Testis (tissue), 3 donors: ENCODE data around the gene GDPD1. TPM values are rescaled to one million over a fixed set of nuclear protein-coding genes. Genes with fewer than 3 reads are reported as not detected.

Source experiments
- DNase-seq: peaks from one replicate; pipeline ENCODE4 v3.0.0-alpha.2; 2019
- H3K27ac ChIP-seq, 2 donors: fragments of 200-600 bp; sonication (generic); one replicate each; pipeline ENCODE4 v1.5.1; 2019
- H3K27me3 ChIP-seq: fragments of 200-600 bp; sonication (generic); one replicate; pipeline ENCODE4 v1.5.1; 2019
- H3K36me3 ChIP-seq: fragments of 200-600 bp; sonication (generic); one replicate; pipeline ENCODE4 v1.5.1; 2017; ENCODE audit warnings: low read depth; ENCODE audit errors: missing control alignments
- H3K4me1 ChIP-seq: fragments of 200-600 bp; sonication (generic); one replicate; pipeline ENCODE4 v1.5.1; 2019
- H3K4me3 ChIP-seq, 2 donors: fragments of 200-600 bp; sonication (generic); one replicate each; pipeline ENCODE4 v1.5.1; 2017 to 2019
- H3K9me3 ChIP-seq: fragments of 200-600 bp; sonication (generic); one replicate; pipeline ENCODE4 v1.5.1; 2017
- POLR2A ChIP-seq: fragments of 450-650 bp; IDR thresholded peaks from one replicate; pipeline ENCODE4 v1.6.1; 2017; ENCODE audit warnings: antibody characterized with exemption, mild to moderate bottlenecking, moderate library complexity
- WGBS, 2 donors: methylation state at CpG; one replicate each; pipeline ENCODE4 v1.1.5; 2018; 5-methylcytosine and 5-hydroxymethylcytosine counted together
- intact Hi-C: fragments of 100-400 bp; cut with DNase I; formaldehyde crosslinking; loops from one replicate; pipeline ENCODE4 v1.15.1; 2023; ENCODE audit warnings: low total_unique reads
- polyA plus RNA-seq: library from polyadenylated mRNA; stranded (reverse); fragments of 350-450 nt; fragmentation: Illumina TruSeq; extraction: RNeasy Lipid Tissue Mini Kit (QIAGEN cat#74804); gene quantifications from one replicate; pipeline ENCODE4 v1.2.3, GENCODE V29; 2014; ENCODE audit warnings: low read depth, low replicate concordance; ENCODE audit not compliant: insufficient read depth
- small RNA-seq, 2 donors: library from RNA; depleted of rRNA; stranded (forward); fragments of <200 nt; gene quantifications; one replicate each; pipeline ENCODE3, GENCODE V24; 2016
- total RNA-seq, 2 donors: library from RNA; depleted of rRNA; stranded (reverse); fragments of >200 nt; gene quantifications; one replicate each; pipeline ENCODE4 v1.2.3, GENCODE V29; 2016
- TF ChIP-seq, protein P1 (sequence below), 3 experiments: fragments of 450-650 bp in 2 of 3; fragments of 200-600 bp in 1 of 3; sonication (generic) in 1 of 3; IDR thresholded peaks; one replicate each; pipeline ENCODE4 v1.5.1; 2016 to 2019; ENCODE audit warnings: antibody characterized with exemption in 3 of 3, mild to moderate bottlenecking in 2 of 3, moderate library complexity in 1 of 3

Gene GDPD1
- total and polyA plus RNA-seq, 3 donors from 2014 or later, result 9.6 to 27.7 (median 11.7) TPM

DNA sequence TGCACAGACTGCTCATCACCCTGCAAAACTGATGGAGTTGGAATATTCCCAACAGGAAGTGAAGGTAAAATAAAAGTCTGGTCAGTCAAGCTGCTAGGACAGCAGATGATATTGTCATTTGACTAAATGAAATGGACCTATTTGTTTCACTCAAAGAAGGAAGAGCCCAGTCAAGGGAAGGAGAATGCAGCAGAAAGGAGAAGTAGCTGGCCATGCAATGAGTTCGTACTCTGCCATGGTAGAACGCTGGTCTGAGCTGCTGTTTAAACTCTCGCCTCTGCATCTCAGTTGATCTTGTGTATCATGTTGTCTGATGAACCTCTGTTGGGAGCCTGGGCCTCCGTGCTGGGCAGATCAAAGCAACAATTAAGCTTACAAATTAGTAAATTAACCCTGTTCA lies 95.6 kb downstream of the GDPD1 start:
- intact Hi-C loops, result no loop called here
- no peak overlapping the region for H3K27ac ChIP-seq
- H3K9me3 ChIP-seq, result no peaks in the 10 kb centered on the region
- no peaks in the 10 kb centered on the region for H3K27me3 ChIP-seq
- no peak for TF ChIP-seq POLR2A
- TF ChIP-seq, protein P1, sequence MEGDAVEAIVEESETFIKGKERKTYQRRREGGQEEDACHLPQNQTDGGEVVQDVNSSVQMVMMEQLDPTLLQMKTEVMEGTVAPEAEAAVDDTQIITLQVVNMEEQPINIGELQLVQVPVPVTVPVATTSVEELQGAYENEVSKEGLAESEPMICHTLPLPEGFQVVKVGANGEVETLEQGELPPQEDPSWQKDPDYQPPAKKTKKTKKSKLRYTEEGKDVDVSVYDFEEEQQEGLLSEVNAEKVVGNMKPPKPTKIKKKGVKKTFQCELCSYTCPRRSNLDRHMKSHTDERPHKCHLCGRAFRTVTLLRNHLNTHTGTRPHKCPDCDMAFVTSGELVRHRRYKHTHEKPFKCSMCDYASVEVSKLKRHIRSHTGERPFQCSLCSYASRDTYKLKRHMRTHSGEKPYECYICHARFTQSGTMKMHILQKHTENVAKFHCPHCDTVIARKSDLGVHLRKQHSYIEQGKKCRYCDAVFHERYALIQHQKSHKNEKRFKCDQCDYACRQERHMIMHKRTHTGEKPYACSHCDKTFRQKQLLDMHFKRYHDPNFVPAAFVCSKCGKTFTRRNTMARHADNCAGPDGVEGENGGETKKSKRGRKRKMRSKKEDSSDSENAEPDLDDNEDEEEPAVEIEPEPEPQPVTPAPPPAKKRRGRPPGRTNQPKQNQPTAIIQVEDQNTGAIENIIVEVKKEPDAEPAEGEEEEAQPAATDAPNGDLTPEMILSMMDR (IDR thresholded peaks at IDR 0.05), result no peak
- 74 to 89% methylated on average over 4 of the region's 4 CpGs for WGBS, 2 donors
- no peak for DNase-seq
- no peak overlapping the region for H3K4me3 ChIP-seq
- no peaks in the 10 kb centered on the region for H3K4me1 ChIP-seq
- no peaks in the 10 kb centered on the region for H3K36me3 ChIP-seq

Small RNA genes within 50 kb of the gene (small RNA-seq; reads per million reads assigned to genes)
- gene RF00019 (0 reads per million in 2 donors), gene SNRPGP17 (0 reads per million in 2 donors)

Other genes starting within 250 kb of the GDPD1 start
- 100 to 1,000 TPM in 1 of 2 donors, 10 to 100 TPM in 1; 98.5 to 119 TPM for gene TRIM37, start 113.6 kb upstream of the GDPD1 start, total RNA-seq
- gene TRIM37, start 113.6 kb upstream of the GDPD1 start, polyA plus RNA-seq, result 149 TPM
- 10 to 100 TPM; 46.6 to 51.2 TPM for gene SKA2, start 65.3 kb upstream of the GDPD1 start, total RNA-seq
- 28.2 TPM for gene SKA2, start 65.3 kb upstream of the GDPD1 start, polyA plus RNA-seq
- gene PRR11, start 64.8 kb upstream of the GDPD1 start, total RNA-seq, result 1 to 10 TPM; 5.3 to 6.9 TPM
- 3.9 TPM for gene PRR11, start 64.8 kb upstream of the GDPD1 start, polyA plus RNA-seq
- 10 to 100 TPM; 12.4 to 17.2 TPM for gene SMG8, start 10.5 kb upstream of the GDPD1 start, total RNA-seq
- gene SMG8, start 10.5 kb upstream of the GDPD1 start, polyA plus RNA-seq, result 18.0 TPM
- gene YPEL2, start 111.1 kb downstream of the GDPD1 start, total RNA-seq, result 10 to 100 TPM; 39.8 to 48.3 TPM
- 20.5 TPM for gene YPEL2, start 111.1 kb downstream of the GDPD1 start, polyA plus RNA-seq